Ecto neural progenitor cell (in vitro differentiated cells): ENCODE data around the gene C13orf46.

Experiments used
- DNase-seq: peaks from one replicate; pipeline ENCODE4 v3.0.0-alpha.2; 2018; ENCODE audit warnings: low spot score

The C13orf46 gene

GRCh38 chr13:113938246-113938645 is 35.6 kb downstream of the C13orf46 start:
- no peak for DNase-seq

- no peak for DNase-seq
Observed at GRCh38 chr13:113937527-113938180, 36.2 kb downstream of the C13orf46 start.

GRCh38 chr13:113937073-113937472 is 36.8 kb downstream of the C13orf46 start:
- DNase-seq, result no peak

- no peak for DNase-seq
Observed at GRCh38 chr13:113936166-113936965, 37.5 kb downstream of the C13orf46 start.

GRCh38 chr13:113935001-113935844 is 38.7 kb downstream of the C13orf46 start:
- DNase-seq, result peak; percentile 62

GRCh38 chr13:113934576-113934975 is 39.3 kb downstream of the C13orf46 start:
- DNase-seq, result no peak

- DNase-seq, result no peak
Observed at GRCh38 chr13:113933901-113934300, 40.0 kb downstream of the C13orf46 start.

GRCh38 chr13:113931841-113932459 is 41.9 kb downstream of the C13orf46 start:
- no peak for DNase-seq

- DNase-seq, result peak; percentile 39
Observed at GRCh38 chr13:113930671-113931637, 42.9 kb downstream of the C13orf46 start.

- peak; percentile 44 for DNase-seq
Observed at GRCh38 chr13:113929628-113930615, 44.0 kb downstream of the C13orf46 start.

GRCh38 chr13:113928685-113929627 is 44.9 kb downstream of the C13orf46 start:
- peak; percentile 43 for DNase-seq

- peak; percentile 42 for DNase-seq
Observed at GRCh38 chr13:113927661-113928581, 46.0 kb downstream of the C13orf46 start.

- DNase-seq, result peak; percentile 25
Observed at GRCh38 chr13:113926951-113927660, 46.8 kb downstream of the C13orf46 start.

GRCh38 chr13:113926301-113926761 is 47.5 kb downstream of the C13orf46 start:
- DNase-seq, result peak; percentile 29

GRCh38 chr13:113924184-113924901 is 49.5 kb downstream of the C13orf46 start:
- no peak for DNase-seq
